Ammon's horn (tissue), 1 donor: ENCODE measurements around the gene FASTKD2.
A peak's percentile ranks its signal among the peaks of the same experiment; 100 is the strongest.

Experiments
- DNase-seq: peaks from one replicate; pipeline ENCODE4 v3.0.0-alpha.2; 2016; ENCODE audit warnings: low spot score

The FASTKD2 gene

GRCh38 chr2:206765242-206766056 is at the start of gene FASTKD2, which contains the start of gene MDH1B:
Gene FASTKD2, plus strand, starts transcription at chr2:206765606. Its CDS starts 1,088 bp downstream, at chr2:206766694.
Gene MDH1B, minus strand, starts transcription at chr2:206765328. Its CDS starts 57 bp downstream, at chr2:206765271.
- DNase-seq, result peak; percentile 90

DNA sequence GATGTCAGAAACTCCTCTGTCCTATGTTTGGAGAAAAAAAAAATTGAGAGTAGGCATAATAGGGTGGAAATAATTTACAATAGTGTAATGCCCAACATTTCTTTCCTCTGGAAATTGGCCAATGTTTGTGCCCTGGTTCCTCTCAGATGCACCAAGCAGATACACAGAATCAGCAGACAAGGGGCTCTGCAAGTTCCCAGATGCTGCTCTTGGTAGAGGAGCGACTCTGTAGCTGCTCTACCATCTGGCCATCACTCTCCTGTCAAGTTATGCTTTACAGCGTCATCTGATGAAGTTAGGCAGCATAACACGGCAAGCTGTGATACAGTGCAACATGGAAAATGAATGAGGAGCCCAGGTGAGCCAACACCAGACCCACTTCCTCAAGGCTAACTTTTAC is 48.8 kb upstream of the FASTKD2 start:
- DNase-seq, result peak; percentile 20

- DNase-seq, result no peak
Observed at GRCh38 chr2:206718296-206718695, 47.1 kb upstream of the FASTKD2 start, which contains the start of gene DYTN. Gene DYTN, minus strand, starts transcription at chr2:206718396. Its CDS starts 117 bp downstream, at chr2:206718279.

- DNase-seq, result no peak
Observed at GRCh38 chr2:206721256-206721920, 44.0 kb upstream of the FASTKD2 start.

DNA sequence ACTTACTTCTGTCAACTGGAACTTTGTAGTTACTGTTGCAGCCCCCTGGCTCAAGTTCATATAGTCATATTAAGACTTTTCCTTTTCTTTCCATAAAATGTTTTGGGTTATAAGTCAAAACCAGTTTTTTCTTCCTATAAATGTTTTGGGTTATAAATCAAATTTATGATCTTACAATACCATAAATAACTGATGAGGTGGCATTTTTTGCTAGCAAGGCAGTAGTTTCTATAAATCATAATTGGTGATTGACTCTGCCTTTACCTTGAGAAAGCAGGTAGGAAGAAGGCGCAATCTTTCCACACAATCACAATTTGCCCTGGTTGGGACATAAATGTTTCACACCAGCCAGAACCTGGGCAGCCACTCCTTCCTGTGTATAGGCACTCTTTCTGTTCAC is 42.1 kb upstream of the FASTKD2 start:
- DNase-seq, result no peak

GRCh38 chr2:206727287-206727686 is 38.1 kb upstream of the FASTKD2 start:
- DNase-seq, result no peak

DNA sequence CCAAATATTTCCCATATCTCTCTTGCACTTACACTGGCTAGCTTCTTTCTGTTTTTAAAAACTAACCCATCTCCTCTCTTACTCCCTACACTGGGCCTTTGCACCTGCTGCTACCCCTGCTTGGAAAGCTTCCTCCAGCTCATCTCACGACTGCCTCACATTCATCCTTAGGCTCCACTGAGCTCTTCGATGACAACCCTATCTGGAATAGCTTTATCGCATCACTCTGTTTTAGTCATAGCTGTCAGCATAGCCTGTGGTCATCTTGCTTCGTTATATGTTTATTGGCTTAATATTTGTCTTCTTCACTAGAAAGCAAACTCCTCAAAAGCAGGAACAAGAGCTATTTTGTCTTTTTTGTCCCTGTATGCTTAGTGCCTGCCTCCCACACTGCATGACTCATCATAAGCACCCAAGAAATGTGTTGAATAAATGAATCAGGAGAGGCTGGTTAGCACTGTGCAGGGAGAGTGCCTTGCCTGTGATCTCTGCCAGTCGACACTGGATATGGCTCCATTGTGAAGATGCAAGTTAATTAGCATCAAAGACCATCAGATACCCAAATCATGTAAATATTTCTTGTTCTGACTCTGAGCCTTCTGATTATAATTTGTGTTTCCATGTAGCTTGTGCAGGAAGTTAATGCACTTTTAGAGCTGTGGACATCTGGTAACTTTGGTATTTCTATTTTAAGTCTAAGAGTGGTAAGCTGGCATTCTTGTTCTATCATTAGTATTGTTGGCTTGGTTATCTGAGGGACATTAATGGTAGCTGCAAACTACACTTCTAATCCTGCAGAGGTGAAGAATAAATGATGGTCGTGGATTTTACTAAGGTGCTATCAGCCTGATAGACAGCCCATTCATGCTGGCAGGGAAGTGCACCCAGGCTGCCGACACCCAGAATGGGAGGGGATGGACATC is 36.9 kb upstream of the FASTKD2 start:
- peak; percentile 75 for DNase-seq

- DNase-seq, result no peak
Observed at GRCh38 chr2:206733341-206733740, 32.1 kb upstream of the FASTKD2 start.

DNA sequence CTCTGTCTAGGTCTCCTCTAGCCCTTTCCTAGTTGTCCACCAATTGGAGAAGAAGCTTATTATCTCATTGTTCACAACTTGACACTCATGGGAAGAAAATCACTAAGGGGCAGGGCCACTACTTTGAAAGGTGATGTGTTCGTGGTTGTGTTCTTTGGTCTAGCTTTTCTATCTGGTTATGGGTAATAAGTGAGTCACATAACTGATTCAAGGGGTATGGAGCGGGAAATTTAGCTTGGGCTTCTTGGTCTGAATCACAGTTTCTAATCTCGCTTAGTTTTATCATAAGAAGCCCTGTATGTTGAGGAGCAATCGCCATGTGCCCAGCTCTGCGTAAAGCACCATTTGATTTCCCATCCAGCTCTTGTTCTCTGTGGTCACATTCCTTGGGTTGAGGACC is 28.5 kb upstream of the FASTKD2 start:
- DNase-seq, result no peak

- no peak for DNase-seq
Observed at GRCh38 chr2:206739271-206739670, 26.1 kb upstream of the FASTKD2 start.

DNA sequence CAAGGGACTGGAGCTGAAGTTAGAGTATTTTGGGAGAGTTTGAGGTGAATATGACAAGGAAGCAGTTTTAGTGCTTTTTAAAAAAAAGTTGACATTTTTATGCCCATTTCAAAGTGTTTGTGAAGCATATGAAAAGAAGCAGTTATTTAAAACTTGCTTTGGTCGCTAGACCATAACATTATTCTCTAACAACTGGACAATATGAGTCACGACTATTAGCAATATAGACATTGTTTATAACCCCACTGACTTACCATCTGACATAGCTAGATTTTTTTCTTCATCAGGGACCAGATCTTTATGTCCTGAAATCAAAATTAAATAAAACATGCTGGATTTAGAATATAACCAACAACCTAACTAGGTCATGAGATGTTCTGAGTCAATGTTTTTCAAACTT is 24.6 kb upstream of the FASTKD2 start:
- DNase-seq, result no peak

DNA sequence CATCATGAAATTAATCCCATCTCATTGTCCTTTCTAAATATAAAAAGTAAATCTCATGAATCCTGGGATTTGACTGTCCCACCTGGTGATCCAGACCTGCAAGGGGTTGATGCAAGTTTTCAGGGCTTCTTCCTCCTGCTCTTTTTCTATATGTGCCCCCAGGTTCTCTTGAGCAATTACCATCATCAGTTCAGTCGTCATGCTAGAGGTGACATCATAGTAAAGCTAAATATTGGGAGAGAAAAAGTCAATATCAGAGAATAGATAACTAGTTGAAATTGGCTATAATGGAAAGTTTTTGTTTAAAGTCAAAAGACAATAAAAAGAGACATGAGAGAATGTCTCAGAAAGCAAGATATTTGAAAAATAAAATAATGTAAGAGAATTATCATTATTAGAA is 8.6 kb upstream of the FASTKD2 start:
- no peak for DNase-seq

GRCh38 chr2:206764673-206765241 is 649 bp upstream of the FASTKD2 start:
- DNase-seq, result no peak

DNA sequence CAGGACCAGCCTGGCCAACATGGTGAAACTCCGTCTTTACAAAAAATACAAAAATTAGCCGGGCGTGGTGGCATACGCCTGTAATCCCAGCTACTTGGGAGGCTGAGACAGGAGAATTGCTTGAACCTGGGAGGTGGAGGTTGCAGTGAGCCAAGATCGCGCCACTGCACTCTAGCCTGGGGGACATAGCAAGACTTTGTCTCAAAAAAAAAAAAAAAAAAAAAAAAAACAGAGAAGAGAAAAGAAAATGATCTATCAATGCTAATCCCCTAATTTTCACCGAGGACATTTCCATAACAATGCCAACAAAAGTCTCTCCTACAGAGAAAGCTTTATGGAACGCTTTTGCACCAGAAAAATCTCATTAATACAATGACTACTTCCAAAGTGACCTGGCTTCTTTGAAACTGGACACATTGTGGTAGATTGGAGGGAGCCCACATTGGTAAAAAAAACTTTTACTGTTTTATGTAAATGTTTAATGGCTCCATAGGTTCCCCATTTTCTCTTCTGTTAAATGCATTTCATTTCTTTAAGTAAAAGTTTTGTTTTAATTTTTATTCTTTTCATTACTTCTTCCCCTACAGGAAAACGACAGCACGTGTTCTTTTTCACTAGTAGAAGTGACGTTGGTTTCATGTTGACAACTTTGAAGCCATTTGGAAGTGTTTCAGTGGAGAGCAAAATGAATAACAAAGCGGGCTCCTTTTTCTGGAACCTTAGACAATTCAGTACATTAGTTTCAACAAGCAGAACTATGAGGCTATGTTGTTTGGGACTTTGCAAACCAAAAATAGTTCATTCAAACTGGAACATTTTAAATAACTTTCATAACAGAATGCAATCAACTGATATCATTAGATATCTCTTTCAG is 888 bp downstream of the FASTKD2 start:
- no peak for DNase-seq

GRCh38 chr2:206774871-206775270 is 9.5 kb downstream of the FASTKD2 start:
- no peak for DNase-seq

DNA sequence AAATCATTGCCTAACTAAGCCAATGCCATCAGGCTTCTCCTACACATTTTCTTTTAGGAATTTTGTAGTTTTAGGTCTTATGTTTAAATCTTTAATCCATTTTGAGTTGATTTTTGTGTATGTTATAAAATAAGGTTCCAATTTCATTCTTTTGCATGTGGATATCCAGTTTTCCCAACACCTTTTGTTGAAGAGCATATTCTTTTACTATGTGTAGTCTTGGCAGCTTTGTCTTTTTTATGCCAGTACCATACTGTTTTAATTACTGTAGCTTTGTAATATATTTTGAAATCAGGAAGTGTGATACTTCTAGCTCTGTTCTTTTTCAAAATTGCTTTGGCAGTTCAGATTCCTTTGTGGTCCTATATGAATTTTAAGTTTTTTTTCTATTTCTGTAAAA is 11.0 kb downstream of the FASTKD2 start:
- DNase-seq, result no peak

GRCh38 chr2:206780671-206781070 is 15.3 kb downstream of the FASTKD2 start:
- no peak for DNase-seq

GRCh38 chr2:206783718-206784117 is 18.3 kb downstream of the FASTKD2 start:
- no peak for DNase-seq

GRCh38 chr2:206784559-206785353 is 19.4 kb downstream of the FASTKD2 start:
- no peak for DNase-seq
